ENCODE measurements around the gene TMIE. TPM values are rescaled to one million over a fixed set of nuclear protein-coding genes. Genes with fewer than 3 reads are reported as not detected.
A peak's percentile ranks its signal among the peaks of the same experiment; 100 is the strongest.

TMIE gene
- total and polyA plus RNA-seq, 12 donors = 0.30 to 21.4 (median 2.0) TPM

- Histone ChIP-seq H3K36me3 (replicated peaks in 1 of 2) (no peaks in the 10 kb centered on the region), H3K4me3 (no peak overlapping the region), H3K4me1 (replicated peaks in 1 of 2) (no peaks in the 10 kb centered on the region), H3K27me3 (peaks cover 8% of the 10 kb centered on the region), H3K27ac (no peak overlapping the region), H3K9me3 (replicated peaks in 1 of 3) (no peaks in the 10 kb centered on the region)
- WGBS, 4 donors = 83 to 92% (median 87%) methylated on average over 12 to 14 of the region's 14 CpGs
- intact Hi-C loops (cut with DNase I) = loop anchor here in 1 of 2 donors (10.0 kb wide), 1 partner anchor 642 kb away; no protein-coding TSS in a partner anchor
- no peak for TF ChIP-seq CTCF (IDR thresholded peaks at IDR 0.05)
- TF ChIP-seq POLR2A (IDR thresholded peaks at IDR 0.05) = no peak
- peak in 2 of 7 donors; percentile 12 to 24 for DNase-seq
Measured at GRCh38 chr3:46713050-46713897, 12.1 kb downstream of the TMIE start.

- Histone ChIP-seq H3K27me3 (peaks cover 9% of the 10 kb centered on the region), H3K36me3 (replicated peaks in 1 of 2) (no peaks in the 10 kb centered on the region), H3K9me3 (replicated peaks in 1 of 3) (no peaks in the 10 kb centered on the region), H3K27ac (no peak overlapping the region), H3K4me3 (no peak overlapping the region), H3K4me1 (replicated peaks in 1 of 2) (no peaks in the 10 kb centered on the region)
- intact Hi-C loops (cut with DNase I) = loop anchor here in 1 of 2 donors (10.0 kb wide), 1 partner anchor 641 kb away; no protein-coding TSS in a partner anchor
- TF ChIP-seq POLR2A (IDR thresholded peaks at IDR 0.05) = no peak
- no peak for TF ChIP-seq CTCF (IDR thresholded peaks at IDR 0.05)
- peak in 5 of 7 donors; percentile 46 to 75 (median 55) for DNase-seq
- WGBS, 4 donors = 78 to 85% (median 82%) methylated on average over 2 to 22 of the region's 22 CpGs
Measured at GRCh38 chr3:46713898-46714552, 12.8 kb downstream of the TMIE start.

GRCh38 chr3:46714728-46715506 lies 13.7 kb downstream of the TMIE start:
- no peak for TF ChIP-seq CTCF (IDR thresholded peaks at IDR 0.05)
- TF ChIP-seq POLR2A (IDR thresholded peaks at IDR 0.05) = no peak
- no peak overlapping the region for H3K27ac ChIP-seq
- intact Hi-C loops (cut with DNase I) = loop anchor here in 1 of 2 donors (10.0 kb wide), 1 partner anchor 640 kb away; no protein-coding TSS in a partner anchor
- peaks cover 9% of the 10 kb centered on the region for H3K27me3 ChIP-seq
- 88% methylated on average over 10 of the region's 10 CpGs for WGBS, 4 donors
- H3K9me3 ChIP-seq (replicated peaks in 1 of 3) = no peaks in the 10 kb centered on the region
- H3K4me1 ChIP-seq (replicated peaks in 1 of 2) = no peaks in the 10 kb centered on the region
- H3K4me3 ChIP-seq = no peak overlapping the region
- DNase-seq = no peak
- no peaks in the 10 kb centered on the region for H3K36me3 ChIP-seq (replicated peaks in 1 of 2)

All from adrenal gland (tissue), 12 donors.